ENCODE data around the gene SNX5. TPM values are rescaled to one million over a fixed set of nuclear protein-coding genes. Genes with fewer than 3 reads are reported as not detected.

SNX5 gene
- total RNA-seq, 5 donors from 2014 or later (not counting 1 experiment from before 2014, with no cell fraction given) = 53.6 to 68.9 (median 56.7) TPM

GRCh38 chr20:17946572-17947473 lies 21.8 kb downstream of the SNX5 start:
- H3K27me3 ChIP-seq (replicated peaks in 1 of 2; ENCODE audit: control insufficient read depth in 2 of 2, extremely low read depth in 1 of 2, insufficient read depth in 2 of 2, low read length in 1 of 2) = no peaks in the 10 kb centered on the region
- ChIA-PET CTCF (interaction anchor here in 1 of 2 donors (0.8 kb wide), 1 partner anchor 8 kb away, joined by 3 read pairs; no protein-coding TSS in a partner anchor), POLR2A (no interaction called here)

GRCh38 chr20:17946040-17946439 lies 22.6 kb downstream of the SNX5 start:
- WGBS (ENCODE audit: insufficient coverage) = 83% methylated on average over 2 of the region's 5 CpGs
- Mint-ChIP-seq H3K27me3 (no peaks in the 10 kb centered on the region), H3K36me3 (peaks cover 73% of the 10 kb centered on the region), H3K9me3 (no peaks in the 10 kb centered on the region), H3K4me3 (no peak overlapping the region), H3K4me1 (peaks cover 0 to 3% (median 0%) of the 10 kb centered on the region in 3 donors), H3K27ac (no peak overlapping the region)
- Histone ChIP-seq H3K4me1 (ENCODE audit: control insufficient read depth in 1 of 2, extremely low read depth in 1 of 2, insufficient read depth in 2 of 2, low read length in 2 of 2) (no peaks in the 10 kb centered on the region), H3K9me3 (no peaks in the 10 kb centered on the region), H3K36me3 (ENCODE audit: control insufficient read depth in 2 of 2, extremely low read depth in 1 of 2, insufficient read depth in 1 of 2, low read length in 1 of 2) (peaks cover 7 to 93% of the 10 kb centered on the region in 2 donors), H3K27ac (ENCODE audit: low read length) (no peak overlapping the region), H3K4me3 (ENCODE audit: control insufficient read depth in 1 of 2, extremely low read depth in 1 of 2, low read length in 1 of 2) (no peak overlapping the region), H3K27me3 (replicated peaks in 1 of 2; ENCODE audit: control insufficient read depth in 2 of 2, extremely low read depth in 1 of 2, insufficient read depth in 2 of 2, low read length in 1 of 2) (no peaks in the 10 kb centered on the region)
- no peak for ATAC-seq (replicated peaks in 1 of 4)
- DNase-seq = no peak
- CTCF ChIA-PET = no interaction called here
- POLR2A ChIA-PET = no interaction called here

More at GRCh38 chr20:17946572-17947473, 21.8 kb downstream of the SNX5 start:
- Histone ChIP-seq H3K9me3 (no peaks in the 10 kb centered on the region), H3K4me3 (ENCODE audit: control insufficient read depth in 1 of 2, extremely low read depth in 1 of 2, low read length in 1 of 2) (no peak overlapping the region), H3K36me3 (ENCODE audit: control insufficient read depth in 2 of 2, extremely low read depth in 1 of 2, insufficient read depth in 1 of 2, low read length in 1 of 2) (peaks cover 7 to 96% of the 10 kb centered on the region in 2 donors), H3K4me1 (ENCODE audit: control insufficient read depth in 1 of 2, extremely low read depth in 1 of 2, insufficient read depth in 2 of 2, low read length in 2 of 2) (no peaks in the 10 kb centered on the region), H3K27ac (ENCODE audit: low read length) (no peak overlapping the region)
- Mint-ChIP-seq H3K4me1 (peaks cover 0 to 3% (median 0%) of the 10 kb centered on the region in 3 donors), H3K27ac (no peak overlapping the region), H3K27me3 (no peaks in the 10 kb centered on the region), H3K36me3 (peaks cover 78% of the 10 kb centered on the region), H3K4me3 (no peak overlapping the region), H3K9me3 (no peaks in the 10 kb centered on the region)
- 75% methylated on average over 2 of the region's 6 CpGs for WGBS (ENCODE audit: insufficient coverage)
- DNase-seq = no peak
- ATAC-seq (replicated peaks in 1 of 4) = no peak

DNA sequence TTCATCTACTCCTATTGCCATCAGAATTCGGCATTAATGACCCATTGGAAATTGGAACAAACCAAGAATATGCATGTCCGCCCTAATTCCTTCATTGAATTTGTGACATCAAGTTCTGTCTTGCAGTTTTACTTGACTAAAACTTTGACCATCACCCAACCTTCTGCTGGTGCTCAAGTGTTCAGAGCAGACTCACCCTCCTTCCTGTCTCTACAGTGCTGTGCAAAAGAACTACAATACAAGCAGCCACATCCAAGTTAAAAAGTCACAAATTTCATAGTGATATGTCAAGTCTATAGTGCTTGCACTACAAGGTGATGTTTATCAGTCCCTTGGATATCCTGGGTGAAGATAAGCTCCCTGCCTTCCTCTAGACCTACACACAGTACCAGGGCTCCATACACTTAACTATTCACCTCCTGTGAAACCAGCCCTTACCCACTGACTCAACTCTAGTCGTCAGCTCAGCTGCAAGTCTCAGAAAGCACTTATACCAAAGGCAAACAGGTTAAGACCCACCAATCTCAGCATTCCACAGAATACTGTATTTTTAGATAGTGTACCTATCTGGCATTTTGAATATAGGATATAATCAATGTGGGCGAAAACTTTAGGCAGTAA lies 23.6 kb downstream of the SNX5 start:
- peaks cover 7 to 85% of the 10 kb centered on the region in 2 donors for H3K36me3 ChIP-seq (ENCODE audit: control insufficient read depth in 2 of 2, extremely low read depth in 1 of 2, insufficient read depth in 1 of 2, low read length in 1 of 2)
- no peaks in the 10 kb centered on the region for H3K9me3 ChIP-seq
- CTCF ChIA-PET = interaction anchor here in 1 of 2 donors (0.5 kb wide), 1 partner anchor 238 kb away, joined by 3 read pairs; no protein-coding TSS in a partner anchor
- no peak for DNase-seq
- no peaks in the 10 kb centered on the region for H3K4me1 ChIP-seq (ENCODE audit: control insufficient read depth in 1 of 2, extremely low read depth in 1 of 2, insufficient read depth in 2 of 2, low read length in 2 of 2)
- no peaks in the 10 kb centered on the region for H3K27me3 ChIP-seq (replicated peaks in 1 of 2; ENCODE audit: control insufficient read depth in 2 of 2, extremely low read depth in 1 of 2, insufficient read depth in 2 of 2, low read length in 1 of 2)
- H3K36me3 Mint-ChIP-seq = peaks cover 63% of the 10 kb centered on the region
- H3K27ac Mint-ChIP-seq = peak overlapping the region in 1 of 2 donors; percentile 45
- POLR2A ChIA-PET = no interaction called here
- H3K27me3 Mint-ChIP-seq = no peaks in the 10 kb centered on the region
- H3K27ac ChIP-seq (ENCODE audit: low read length) = no peak overlapping the region
- H3K4me3 Mint-ChIP-seq = no peak overlapping the region
- no peak for ATAC-seq (replicated peaks in 1 of 4)
- H3K9me3 Mint-ChIP-seq = no peaks in the 10 kb centered on the region
- H3K4me3 ChIP-seq (ENCODE audit: control insufficient read depth in 1 of 2, extremely low read depth in 1 of 2, low read length in 1 of 2) = no peak overlapping the region
- peaks cover 0 to 3% (median 0%) of the 10 kb centered on the region in 3 donors for H3K4me1 Mint-ChIP-seq
- WGBS (ENCODE audit: insufficient coverage) = 100% methylated on average over 2 of the region's 4 CpGs

DNA sequence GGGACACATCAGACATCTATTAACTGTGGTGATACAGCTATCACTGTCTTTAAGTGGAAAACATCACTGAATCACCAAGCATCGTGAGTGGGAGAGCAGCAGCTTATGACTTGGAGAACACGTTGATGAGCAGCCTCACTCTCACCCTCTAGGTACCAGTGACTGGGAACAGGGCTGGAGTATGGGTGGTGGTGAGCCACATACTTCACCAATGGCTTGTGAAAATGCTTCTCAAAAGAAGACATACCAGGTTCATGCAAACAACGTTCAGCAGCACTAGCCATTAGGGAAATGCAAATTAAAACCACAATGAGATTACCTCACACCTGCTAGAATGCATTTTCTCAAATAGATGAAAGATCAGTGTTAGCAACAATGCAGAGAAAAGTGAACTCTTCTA lies 25.3 kb downstream of the SNX5 start:
- Histone ChIP-seq H3K27ac (ENCODE audit: low read length) (no peak overlapping the region), H3K4me1 (ENCODE audit: control insufficient read depth in 1 of 2, extremely low read depth in 1 of 2, insufficient read depth in 2 of 2, low read length in 2 of 2) (peaks cover 0 to 11% of the 10 kb centered on the region in 2 experiments), H3K4me3 (ENCODE audit: control insufficient read depth in 1 of 2, extremely low read depth in 1 of 2, low read length in 1 of 2) (no peak overlapping the region), H3K27me3 (replicated peaks in 1 of 2; ENCODE audit: control insufficient read depth in 2 of 2, extremely low read depth in 1 of 2, insufficient read depth in 2 of 2, low read length in 1 of 2) (no peaks in the 10 kb centered on the region), H3K36me3 (ENCODE audit: control insufficient read depth in 2 of 2, extremely low read depth in 1 of 2, insufficient read depth in 1 of 2, low read length in 1 of 2) (peaks cover 5 to 69% of the 10 kb centered on the region in 2 donors), H3K9me3 (no peaks in the 10 kb centered on the region)
- H3K4me3 Mint-ChIP-seq = no peak overlapping the region
- DNase-seq = no peak
- no peak for ATAC-seq (replicated peaks in 1 of 4)
- H3K27ac Mint-ChIP-seq = peak overlapping the region in 1 of 2 donors; percentile 34
- no CpG with 5 or more reads among the region's 3 CpGs for WGBS (ENCODE audit: insufficient coverage)
- H3K9me3 Mint-ChIP-seq = no peaks in the 10 kb centered on the region
- ChIA-PET CTCF (interaction anchor here in 1 of 2 donors (0.6 kb wide), 1 partner anchor 24 kb away, joined by 3 read pairs; no protein-coding TSS in a partner anchor), POLR2A (no interaction called here)
- no peaks in the 10 kb centered on the region for H3K27me3 Mint-ChIP-seq
- peaks cover 49% of the 10 kb centered on the region for H3K36me3 Mint-ChIP-seq
- peaks cover 9 to 13% (median 10%) of the 10 kb centered on the region in 3 donors for H3K4me1 Mint-ChIP-seq

- Mint-ChIP-seq H3K27ac (no peak overlapping the region), H3K4me3 (no peak overlapping the region), H3K9me3 (no peaks in the 10 kb centered on the region), H3K4me1 (peaks cover 9 to 13% (median 10%) of the 10 kb centered on the region in 3 donors), H3K27me3 (no peaks in the 10 kb centered on the region), H3K36me3 (peaks cover 33% of the 10 kb centered on the region)
- DNase-seq = no peak
- no peaks in the 10 kb centered on the region for H3K27me3 ChIP-seq (replicated peaks in 1 of 2; ENCODE audit: control insufficient read depth in 2 of 2, extremely low read depth in 1 of 2, insufficient read depth in 2 of 2, low read length in 1 of 2)
- ChIA-PET POLR2A (no interaction called here), CTCF (no interaction called here)
- peaks cover 5 to 55% of the 10 kb centered on the region in 2 donors for H3K36me3 ChIP-seq (ENCODE audit: control insufficient read depth in 2 of 2, extremely low read depth in 1 of 2, insufficient read depth in 1 of 2, low read length in 1 of 2)
- no peak overlapping the region for H3K4me3 ChIP-seq (ENCODE audit: control insufficient read depth in 1 of 2, extremely low read depth in 1 of 2, low read length in 1 of 2)
- no CpG with 5 or more reads among the region's 3 CpGs for WGBS (ENCODE audit: insufficient coverage)
- no peak for ATAC-seq (replicated peaks in 1 of 4)
- H3K27ac ChIP-seq (ENCODE audit: low read length) = no peak overlapping the region
- peaks cover 0 to 11% of the 10 kb centered on the region in 2 experiments for H3K4me1 ChIP-seq (ENCODE audit: control insufficient read depth in 1 of 2, extremely low read depth in 1 of 2, insufficient read depth in 2 of 2, low read length in 2 of 2)
- no peaks in the 10 kb centered on the region for H3K9me3 ChIP-seq
Measured at GRCh38 chr20:17941826-17942196, 26.8 kb downstream of the SNX5 start.

DNA sequence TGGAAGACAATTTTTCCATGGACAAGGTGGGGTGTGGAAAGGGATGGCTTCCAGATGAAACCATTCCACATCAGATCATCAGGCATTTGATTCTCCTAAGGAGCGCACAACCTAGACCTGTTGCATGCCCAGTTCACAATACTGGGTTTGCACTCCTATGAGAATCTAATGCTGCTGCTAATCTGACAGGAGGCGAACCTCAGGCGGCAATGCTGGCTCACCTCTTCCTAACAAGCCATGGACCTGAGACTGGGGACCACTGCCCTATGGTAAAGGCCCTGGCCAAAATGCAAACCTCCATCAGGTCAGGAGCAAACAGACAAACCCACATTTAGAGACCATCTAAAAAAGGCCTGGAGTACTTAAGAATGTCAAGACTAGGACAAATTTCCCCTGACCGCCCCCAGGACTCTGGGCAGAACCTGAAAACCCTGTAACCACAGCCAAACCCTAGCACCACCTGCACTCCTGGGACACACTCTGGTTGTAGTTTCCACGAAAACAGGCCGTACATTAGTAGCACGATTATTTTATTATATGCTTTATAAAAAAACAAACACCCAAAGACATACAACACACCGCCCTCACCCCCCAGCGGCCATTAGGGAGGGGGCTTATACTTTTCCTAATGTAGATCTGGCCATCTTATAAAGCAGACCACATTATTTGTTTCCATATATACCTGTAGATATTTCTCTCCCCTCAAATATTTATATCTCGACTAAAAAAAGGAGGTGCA lies 27.3 kb downstream of the SNX5 start:
- 90% methylated on average over 3 of the region's 10 CpGs for WGBS (ENCODE audit: insufficient coverage)

More for the DNA sequence above, 27.3 kb downstream of the SNX5 start:
- peaks cover 0 to 11% of the 10 kb centered on the region in 2 experiments for H3K4me1 ChIP-seq (ENCODE audit: control insufficient read depth in 1 of 2, extremely low read depth in 1 of 2, insufficient read depth in 2 of 2, low read length in 2 of 2)
- POLR2A ChIA-PET = no interaction called here
- H3K27me3 ChIP-seq (replicated peaks in 1 of 2; ENCODE audit: control insufficient read depth in 2 of 2, extremely low read depth in 1 of 2, insufficient read depth in 2 of 2, low read length in 1 of 2) = no peaks in the 10 kb centered on the region
- no peak for ATAC-seq (replicated peaks in 1 of 4)
- H3K4me1 Mint-ChIP-seq = peaks cover 9 to 13% (median 10%) of the 10 kb centered on the region in 3 donors
- no peak overlapping the region for H3K4me3 Mint-ChIP-seq
- H3K36me3 ChIP-seq (ENCODE audit: control insufficient read depth in 2 of 2, extremely low read depth in 1 of 2, insufficient read depth in 1 of 2, low read length in 1 of 2) = peaks cover 4 to 50% of the 10 kb centered on the region in 2 donors
- no peak overlapping the region for H3K27ac Mint-ChIP-seq
- no peak for DNase-seq
- no peak overlapping the region for H3K27ac ChIP-seq (ENCODE audit: low read length)
- no peak overlapping the region for H3K4me3 ChIP-seq (ENCODE audit: control insufficient read depth in 1 of 2, extremely low read depth in 1 of 2, low read length in 1 of 2)
- H3K36me3 Mint-ChIP-seq = peaks cover 28% of the 10 kb centered on the region
- H3K9me3 ChIP-seq = no peaks in the 10 kb centered on the region
- H3K27me3 Mint-ChIP-seq = no peaks in the 10 kb centered on the region
- H3K9me3 Mint-ChIP-seq = no peaks in the 10 kb centered on the region
- CTCF ChIA-PET = no interaction called here
